Head of caudate nucleus (tissue), 42 donors: ENCODE results near the gene G6PC3.

ENCODE experiments used
- DNase-seq, 42 donors: peaks; one replicate each; pipeline versions ENCODE4 v3.0.0 to v3.0.0-alpha.2; 2020 to 2021; ENCODE audit warnings: mixed read lengths in 7 of 42
- intact Hi-C: fragments of 100-400 bp; cut with DNase I; formaldehyde crosslinking; loops from one replicate; pipeline ENCODE4 v1.15.0; 2022

G6PC3 gene

GRCh38 chr17:44078412-44078811 is 7.9 kb downstream of the G6PC3 start:
- DNase-seq: no peak
- intact Hi-C loops: no loop called here

- DNase-seq: no peak
- intact Hi-C loops: no loop called here
Measured at GRCh38 chr17:44079877-44080821, 9.6 kb downstream of the G6PC3 start.

GRCh38 chr17:44081681-44082080 is 11.1 kb downstream of the G6PC3 start:
- intact Hi-C loops: no loop called here
- DNase-seq: no peak

- intact Hi-C loops: no loop called here
- no peak for DNase-seq
Measured at GRCh38 chr17:44082256-44082927, 11.9 kb downstream of the G6PC3 start.

- intact Hi-C loops: no loop called here
- no peak for DNase-seq
Measured at GRCh38 chr17:44083250-44083849, 12.8 kb downstream of the G6PC3 start.

- intact Hi-C loops: no loop called here
- peak in 3 of 42 donors; percentile 33 to 50 (median 40) for DNase-seq
Measured at GRCh38 chr17:44084131-44084538, 13.6 kb downstream of the G6PC3 start.

- DNase-seq: no peak
- intact Hi-C loops: no loop called here
Measured at GRCh38 chr17:44084921-44085320, 14.4 kb downstream of the G6PC3 start.

- DNase-seq: no peak
- intact Hi-C loops: no loop called here
Measured at GRCh38 chr17:44085908-44086307, 15.4 kb downstream of the G6PC3 start.

GRCh38 chr17:44086364-44087311 is 16.1 kb downstream of the G6PC3 start:
- intact Hi-C loops: no loop called here
- peak in 39 of 42 donors; percentile 33 to 92 (median 57) for DNase-seq

- intact Hi-C loops: no loop called here
- no peak for DNase-seq
Measured at GRCh38 chr17:44087319-44087718, 16.8 kb downstream of the G6PC3 start.

- intact Hi-C loops: no loop called here
- no peak for DNase-seq
Measured at GRCh38 chr17:44088254-44088653, 17.7 kb downstream of the G6PC3 start.

GRCh38 chr17:44091200-44091997 is 20.9 kb downstream of the G6PC3 start:
- intact Hi-C loops: no loop called here

GRCh38 chr17:44092051-44092450 is 21.5 kb downstream of the G6PC3 start:
- intact Hi-C loops: no loop called here
- DNase-seq: no peak

More at GRCh38 chr17:44091200-44091997, 20.9 kb downstream of the G6PC3 start:
- DNase-seq: no peak

GRCh38 chr17:44093231-44093900 is 22.8 kb downstream of the G6PC3 start:
- intact Hi-C loops: no loop called here
- no peak for DNase-seq

GRCh38 chr17:44094701-44095387 is 24.3 kb downstream of the G6PC3 start:
- intact Hi-C loops: no loop called here
- DNase-seq: no peak

GRCh38 chr17:44095388-44095646 is 24.8 kb downstream of the G6PC3 start:
- no peak for DNase-seq
- intact Hi-C loops: no loop called here
